NCI-H2227 treated with DMSO at 0.1 percent for 48 hours (cell line): Measurements from ENCODE around the gene LIN7C.
A peak's percentile ranks its signal among the peaks of the same experiment; 100 is the strongest.

Source experiments
- DNase-seq: peaks from one replicate; lab custom pipeline; 2025; lab: John Stamatoyannopoulos, UW

Gene LIN7C

GRCh38 chr11:27509908-27510307, 3.3 kb upstream of the LIN7C start:
- no peak for DNase-seq

GRCh38 chr11:27507557-27508322, 1.2 kb upstream of the LIN7C start:
- DNase-seq, result no peak

GRCh38 chr11:27505781-27506180, 788 bp downstream of the LIN7C start:
- no peak for DNase-seq

GRCh38 chr11:27504205-27504604, 2.4 kb downstream of the LIN7C start:
- DNase-seq, result no peak

DNA sequence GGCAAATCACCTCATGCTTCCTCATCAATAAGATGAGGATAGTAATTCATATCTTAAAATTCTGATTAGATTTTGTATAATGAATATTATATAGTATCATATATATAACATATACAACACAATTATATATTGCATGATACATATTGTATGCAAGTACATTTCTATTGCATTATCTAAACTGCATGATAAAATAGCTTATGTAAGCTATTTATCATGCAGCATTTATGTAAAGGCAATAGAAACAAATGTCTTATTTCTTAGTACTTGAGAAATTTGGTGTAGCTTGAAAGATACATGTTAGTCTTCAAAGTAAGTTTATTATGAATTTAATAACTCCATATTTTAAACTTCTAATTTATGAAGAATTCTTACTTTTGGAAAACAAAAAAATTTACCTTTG, 5.5 kb downstream of the LIN7C start:
- DNase-seq, result no peak

DNA sequence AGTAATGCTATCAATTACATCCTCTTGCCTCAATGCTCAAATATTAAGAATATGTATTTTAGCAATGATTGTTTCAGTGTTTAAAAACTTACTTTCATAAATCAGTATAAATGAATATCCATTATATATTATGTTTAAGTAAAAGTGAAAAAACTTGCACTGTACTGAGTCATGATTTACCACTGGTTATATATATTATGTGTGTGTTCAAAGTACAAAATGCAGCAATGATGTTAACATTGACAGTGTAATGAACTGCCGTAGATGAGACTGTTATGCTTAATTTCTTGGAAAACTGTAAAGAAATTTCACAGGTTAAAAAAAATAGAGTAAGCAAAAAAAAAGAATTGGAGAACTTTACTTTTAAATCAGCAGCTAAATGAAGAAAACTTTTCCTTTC, 8.7 kb downstream of the LIN7C start:
- no peak for DNase-seq

GRCh38 chr11:27497284-27497866, 9.2 kb downstream of the LIN7C start:
- DNase-seq, result peak; percentile 22

GRCh38 chr11:27496461-27496860, 10.1 kb downstream of the LIN7C start:
- no peak for DNase-seq

- no peak for DNase-seq
Observed at GRCh38 chr11:27495710-27496300, 10.8 kb downstream of the LIN7C start.

GRCh38 chr11:27489092-27489491, 17.5 kb downstream of the LIN7C start:
- no peak for DNase-seq

GRCh38 chr11:27487706-27488105, 18.9 kb downstream of the LIN7C start:
- DNase-seq, result no peak

DNA sequence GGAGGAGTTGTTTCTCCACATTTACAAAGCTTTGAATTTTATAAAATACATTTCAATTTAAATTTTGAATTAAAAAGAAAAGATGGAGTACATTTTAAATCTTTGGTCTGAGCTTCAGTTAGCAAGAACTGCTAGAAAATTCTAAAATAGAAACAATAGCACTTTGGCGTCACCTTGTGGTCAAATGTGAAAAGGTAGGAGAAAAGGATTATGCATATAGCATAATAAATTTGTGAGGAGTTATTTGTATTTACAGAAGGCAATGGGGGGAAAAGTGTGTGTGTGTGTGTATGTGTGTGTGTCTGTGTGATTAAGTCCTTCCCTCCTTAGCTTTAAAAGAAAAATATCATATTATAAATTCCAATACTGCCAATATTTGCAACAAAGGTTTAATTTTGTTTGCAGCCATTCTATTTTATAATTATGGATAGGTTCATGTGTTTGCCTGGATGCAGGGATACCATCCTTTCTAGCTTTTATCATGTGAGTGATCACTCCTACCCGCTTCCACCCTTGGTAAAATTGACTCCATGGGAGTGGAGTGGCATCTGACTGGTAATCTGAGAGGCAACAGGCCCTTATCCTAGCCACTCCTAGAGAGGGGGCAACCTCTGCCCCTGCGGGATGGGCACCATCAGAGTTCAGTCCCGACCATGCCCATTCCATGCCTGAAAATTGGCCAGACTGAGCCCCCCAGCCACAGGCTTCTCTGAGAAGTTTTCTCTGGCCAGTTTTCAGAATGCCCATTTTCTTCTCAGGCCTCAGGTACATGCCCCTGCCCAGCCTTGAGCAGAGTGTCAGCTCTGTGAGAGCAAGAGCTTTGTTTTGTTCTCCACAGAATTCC, 20.4 kb downstream of the LIN7C start:
- peak; percentile 73 for DNase-seq

- DNase-seq, result no peak
Observed at GRCh38 chr11:27482793-27483192, 23.8 kb downstream of the LIN7C start.

GRCh38 chr11:27481992-27482391, 24.6 kb downstream of the LIN7C start:
- DNase-seq, result no peak

DNA sequence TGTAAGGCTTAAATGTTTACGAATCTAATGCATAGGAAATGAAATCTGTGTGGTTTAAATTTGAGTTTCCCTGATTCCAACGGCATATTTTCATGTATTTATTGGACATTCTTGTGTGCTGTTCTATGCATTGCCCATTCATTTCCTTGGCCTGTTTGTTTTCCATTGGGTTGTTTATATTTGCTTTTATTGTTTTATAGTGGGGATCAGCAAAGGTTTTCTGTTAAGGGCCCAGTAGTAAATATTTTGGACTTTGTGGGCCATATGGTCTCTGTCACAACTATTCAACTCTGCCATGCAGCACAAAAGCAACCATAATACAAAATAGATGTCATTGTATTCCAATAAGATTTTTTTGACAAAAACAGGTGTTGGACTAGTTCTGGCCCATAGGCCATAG, 28.7 kb downstream of the LIN7C start:
- DNase-seq, result no peak

GRCh38 chr11:27477243-27477642, 29.3 kb downstream of the LIN7C start:
- no peak for DNase-seq

GRCh38 chr11:27475622-27476021, 30.9 kb downstream of the LIN7C start:
- DNase-seq, result no peak

DNA sequence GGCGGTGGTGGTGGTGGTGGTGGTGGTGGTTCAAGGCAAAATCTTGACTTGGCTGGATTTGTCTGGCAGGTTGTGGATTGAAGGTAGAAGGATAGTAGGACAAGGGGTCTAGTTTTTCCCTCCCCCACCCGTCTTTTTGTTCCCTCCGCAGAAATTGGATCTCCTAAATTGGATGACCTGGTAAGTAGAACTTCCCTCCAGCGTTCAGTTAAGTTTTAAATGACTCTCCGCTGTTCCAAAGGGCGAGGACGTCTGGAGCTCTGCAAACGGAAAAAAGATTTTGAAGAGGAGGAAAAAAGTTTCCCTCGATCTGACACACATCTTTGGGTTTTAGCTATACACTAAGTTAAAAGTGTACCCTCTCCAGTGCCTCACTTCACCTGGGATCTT, 33.6 kb downstream of the LIN7C start:
- DNase-seq, result no peak

DNA sequence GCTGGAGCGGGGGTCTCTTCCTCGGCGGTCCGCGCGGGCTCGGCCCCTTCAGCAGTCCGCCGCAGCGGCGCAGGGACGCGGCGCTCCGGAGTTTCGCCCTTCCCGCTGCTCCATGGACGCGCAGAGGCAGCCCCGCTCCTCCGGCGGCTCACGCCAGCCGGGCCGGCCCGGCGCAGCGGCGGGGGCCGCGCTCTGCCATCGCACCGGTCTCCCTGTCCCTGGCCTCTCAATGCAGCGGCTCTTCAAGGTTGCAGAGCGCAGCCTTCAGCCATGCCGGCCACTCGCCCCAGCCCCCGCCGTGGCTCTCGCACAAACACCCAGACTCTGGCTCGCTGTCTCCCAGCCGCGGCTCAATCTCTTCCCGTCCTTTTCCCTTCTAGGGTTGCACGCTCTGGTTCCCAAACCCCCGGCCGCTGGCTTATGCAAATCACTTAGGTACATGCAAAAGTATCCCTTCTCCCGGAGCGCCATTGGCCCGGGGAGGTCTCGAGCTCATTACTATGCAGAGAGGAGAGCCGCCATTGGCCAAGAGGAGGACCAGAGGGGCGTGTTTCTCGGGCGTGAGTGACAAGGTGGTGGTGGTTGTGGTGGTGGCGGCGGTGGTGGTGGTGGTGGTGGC, 34.1 kb downstream of the LIN7C start, which contains the start of gene LGR4:
Gene LGR4 (minus strand): TSS at position 393 of the 619 bp plus-strand sequence. CDS start 488 bp downstream, outside the sequence.
- peak; percentile 95 for DNase-seq

GRCh38 chr11:27471589-27472397, 34.8 kb downstream of the LIN7C start:
- no peak for DNase-seq
